ENCODE measurements around the gene LRRC46. TPM values are rescaled to one million over a fixed set of nuclear protein-coding genes. Genes with fewer than 3 reads are reported as not detected.

Gene LRRC46
- total and polyA plus RNA-seq, 2 of the 4 experiments (the other 2 are of a cell fraction): 0.77 TPM; not detected in 1

- H2BK120ac ChIP-seq (ENCODE audit: low read depth, low read length): no peak overlapping the region
- POLR2A ChIA-PET (ENCODE audit: unreplicated experiment): no interaction called here
- no peak for ATAC-seq (ENCODE audit: low read depth)
Measured at GRCh38 chr17:47834756-47835155, 3.3 kb downstream of the LRRC46 start.

More at GRCh38 chr17:47834756-47835155, 3.3 kb downstream of the LRRC46 start:
- H2AK5ac ChIP-seq (ENCODE audit: low read depth, low read length): no peak overlapping the region
- dilution Hi-C loops (cut with HindIII; ENCODE audit: low sequenced_read_pairs, unreplicated experiment) (no loop called here), in situ Hi-C loops (cut with MboI; ENCODE audit: low sequenced_read_pairs) (no loop called here), intact Hi-C loops (cut with micrococcal nuclease) (no loop called here)
- H2BK5ac ChIP-seq (ENCODE audit: low read depth, low read length, poor library complexity, severe bottlenecking): no peak overlapping the region
- no peak overlapping the region for H2BK15ac ChIP-seq (ENCODE audit: low read depth, low read length)
- peaks cover 8% of the 10 kb centered on the region for H3K36me3 ChIP-seq (ENCODE audit: control insufficient read depth, insufficient read depth, low read length)
- peaks cover 13% of the 10 kb centered on the region for H3K9me1 ChIP-seq (ENCODE audit: insufficient read depth, low read length)
- no peak overlapping the region for H4K8ac ChIP-seq (ENCODE audit: low read depth in 2 of 2, low read length in 2 of 2)
- no peak overlapping the region for H3K4me3 ChIP-seq (ENCODE audit: insufficient read depth, low read depth, low read length)
- H3K4me1 ChIP-seq (ENCODE audit: control insufficient read depth, insufficient read depth, low read length): peaks cover 8% of the 10 kb centered on the region
- no peak overlapping the region for H4K5ac ChIP-seq (ENCODE audit: low read depth, low read length)
- peaks cover 13 to 22% of the 10 kb centered on the region in 2 experiments for H3K79me1 ChIP-seq (ENCODE audit: low read depth in 1 of 2, low read length in 2 of 2)
- no peak overlapping the region for H3K4me2 ChIP-seq (ENCODE audit: low read depth, low read length)
- H3K27ac ChIP-seq (ENCODE audit: insufficient read depth, low read length): no peak overlapping the region
- DNase-seq: no peak
- no peak for TF ChIP-seq SMC3 (IDR thresholded peaks at IDR 0.05; ENCODE audit: low read depth, low read length)
- TF ChIP-seq BHLHE40 (IDR thresholded peaks at IDR 0.05; ENCODE audit: low read depth, low read length): no peak
- TF ChIP-seq RAD21 (IDR thresholded peaks at IDR 0.05; ENCODE audit: low read length): no peak
- no peak for TF ChIP-seq CHD1 (IDR thresholded peaks at IDR 0.05; ENCODE audit: low read depth, low read length)
- no peak for TF ChIP-seq USF2 (IDR thresholded peaks at IDR 0.05; ENCODE audit: low read depth, low read length)
- TF ChIP-seq NFE2L2 (IDR thresholded peaks at IDR 0.05; ENCODE audit: low read depth, low read length): no peak
- TF ChIP-seq MAFK (IDR thresholded peaks at IDR 0.05; ENCODE audit: low read depth, low read length): no peak
- no peak for TF ChIP-seq MAZ (IDR thresholded peaks at IDR 0.05; ENCODE audit: borderline replicate concordance, low read depth, low read length)
- no peak for TF ChIP-seq MXI1 (IDR thresholded peaks at IDR 0.05; ENCODE audit: borderline replicate concordance, low read depth, low read length)
- no peak for TF ChIP-seq ELK1 (IDR thresholded peaks at IDR 0.05; ENCODE audit: borderline replicate concordance, low read depth, low read length)
- TF ChIP-seq FOS (IDR thresholded peaks at IDR 0.05; ENCODE audit: low read depth, low read length): no peak
- no peak for TF ChIP-seq CTCF (conservative IDR thresholded peaks at IDR 0.05; ENCODE audit: low read depth, low read length)
- no peak for TF ChIP-seq CEBPB (IDR thresholded peaks at IDR 0.05; ENCODE audit: low read depth, low read length)
- TF ChIP-seq RCOR1 (IDR thresholded peaks at IDR 0.05; ENCODE audit: insufficient replicate concordance, low read length): no peak
- no peak for TF ChIP-seq POLR2A (IDR thresholded peaks at IDR 0.05; ENCODE audit: low read depth, low read length)
- TF ChIP-seq RFX5 (IDR thresholded peaks at IDR 0.05; ENCODE audit: low read depth, low read length): no peak
- BruUV-seq (replicated peaks): no TSS peak
- WGBS, 2 experiments (ENCODE audit: extremely low coverage in 2 of 2, insufficient read length in 1 of 2): 86% methylated on average over 1 of the region's 5 CpGs; no CpG with 5 or more reads in 1 of the 2 experiments
- H3K4ac ChIP-seq (ENCODE audit: low read depth, low read length): no peak overlapping the region
- H3K18ac ChIP-seq (ENCODE audit: low read depth, low read length): no peak overlapping the region
- no peak overlapping the region for H2AK9ac ChIP-seq (replicated peaks; ENCODE audit: low read depth, low read length, poor library complexity)
- no peak overlapping the region for H3K56ac ChIP-seq (ENCODE audit: extremely low read depth, insufficient read depth, low read length)
- no peak overlapping the region for H4K91ac ChIP-seq (ENCODE audit: insufficient read depth, low read depth, low read length)
- H3K27me3 ChIP-seq (ENCODE audit: control insufficient read depth, insufficient read depth, low read length): no peaks in the 10 kb centered on the region
- no peak overlapping the region for H2AFZ ChIP-seq (replicated peaks; ENCODE audit: low read length, poor library complexity)
- H2BK20ac ChIP-seq (ENCODE audit: low read depth, low read length): no peak overlapping the region
- no peaks in the 10 kb centered on the region for H3K9me3 ChIP-seq (ENCODE audit: control insufficient read depth, insufficient read depth, low read length)
- H3K9ac ChIP-seq (ENCODE audit: low read depth, low read length): no peak overlapping the region
- no peak overlapping the region for H3K14ac ChIP-seq (replicated peaks; ENCODE audit: low read depth, low read length)
- peaks cover 3% of the 10 kb centered on the region; the same call in 1 of the 2 replicates for H4K20me1 ChIP-seq (ENCODE audit: insufficient read depth, low read length)
- no peak overlapping the region for H3K23ac ChIP-seq (ENCODE audit: low read depth, low read length)
- CTCF ChIA-PET: no interaction called here

Measured in IMR-90 (cell line).